ENCODE data around the gene FRZB.

Gene FRZB

DNA sequence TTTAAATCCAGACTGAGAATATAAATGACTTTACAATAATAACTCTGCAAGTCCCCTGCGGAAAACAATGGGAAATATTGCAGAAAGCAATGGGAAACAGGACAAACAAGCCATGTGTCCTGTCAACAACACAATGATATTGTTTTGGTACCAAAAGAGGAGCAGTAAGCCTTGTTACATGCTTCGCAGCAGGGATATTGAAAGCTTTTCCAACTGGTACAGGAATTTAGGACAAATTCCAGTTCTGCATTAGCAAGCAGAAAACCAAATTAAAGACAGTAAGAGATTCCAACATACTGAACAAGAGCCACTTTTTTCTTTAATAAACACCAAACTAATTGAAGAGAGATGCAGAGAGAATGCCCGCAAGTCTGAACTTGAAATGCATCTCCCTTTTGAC is 30.0 kb downstream of the FRZB start:
- peak; percentile 64 for DNase-seq (ENCODE audit: low spot score)

DNA sequence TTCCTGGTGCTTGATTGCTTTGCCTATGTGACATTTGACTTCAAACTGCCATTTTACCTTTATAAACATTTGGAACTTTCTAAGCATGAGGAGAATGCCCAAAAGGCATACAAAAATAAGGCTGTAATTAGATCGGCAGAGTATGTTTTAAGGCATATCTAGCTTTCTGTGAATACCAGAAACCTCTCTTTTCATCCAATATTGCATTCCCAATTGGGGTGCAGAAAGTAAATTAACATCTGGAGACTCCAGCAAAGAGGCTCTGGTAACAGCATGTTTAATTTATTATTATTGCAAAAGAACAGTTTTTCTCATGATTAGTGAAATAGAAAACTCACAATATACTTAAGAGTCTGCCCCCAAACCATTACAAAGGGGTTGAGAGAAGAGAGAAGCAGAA is 32.1 kb downstream of the FRZB start:
- DNase-seq (ENCODE audit: low spot score) = no peak

DNA sequence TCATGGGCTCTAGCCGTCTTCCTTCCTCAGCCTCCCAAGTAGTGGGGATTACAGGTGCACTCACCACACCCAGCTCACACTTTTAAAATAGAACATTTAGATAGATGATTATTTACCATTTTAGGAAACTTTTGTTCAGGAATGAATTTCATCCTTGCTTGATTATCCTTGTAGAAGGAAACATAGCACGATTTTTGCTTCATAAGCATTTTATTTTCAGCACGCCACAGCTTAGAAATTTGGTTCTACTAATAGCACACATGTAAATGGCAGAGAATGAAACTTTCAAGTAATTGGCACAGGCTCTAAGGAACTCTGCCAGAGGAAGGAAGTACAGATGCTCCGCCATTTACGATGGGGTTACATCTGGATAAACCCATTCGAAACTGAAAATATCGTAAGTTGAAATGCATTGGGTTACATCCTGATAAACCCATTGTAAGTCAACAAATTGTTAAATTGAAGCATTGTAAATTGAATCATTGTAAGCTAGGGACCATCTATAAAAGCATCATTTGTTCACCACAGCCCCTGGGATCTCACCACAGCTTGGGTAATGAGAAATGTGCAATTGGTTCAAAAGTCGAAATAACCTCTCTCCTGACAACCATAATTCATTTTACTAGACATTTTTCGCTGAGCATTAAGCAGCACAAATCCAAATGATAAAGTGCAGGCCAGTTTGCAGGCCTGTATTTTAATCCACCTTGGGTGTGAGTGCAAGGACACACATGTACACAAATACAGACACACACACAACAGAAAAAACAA is 33.2 kb downstream of the FRZB start:
- no peak for DNase-seq (ENCODE audit: low spot score)

DNA sequence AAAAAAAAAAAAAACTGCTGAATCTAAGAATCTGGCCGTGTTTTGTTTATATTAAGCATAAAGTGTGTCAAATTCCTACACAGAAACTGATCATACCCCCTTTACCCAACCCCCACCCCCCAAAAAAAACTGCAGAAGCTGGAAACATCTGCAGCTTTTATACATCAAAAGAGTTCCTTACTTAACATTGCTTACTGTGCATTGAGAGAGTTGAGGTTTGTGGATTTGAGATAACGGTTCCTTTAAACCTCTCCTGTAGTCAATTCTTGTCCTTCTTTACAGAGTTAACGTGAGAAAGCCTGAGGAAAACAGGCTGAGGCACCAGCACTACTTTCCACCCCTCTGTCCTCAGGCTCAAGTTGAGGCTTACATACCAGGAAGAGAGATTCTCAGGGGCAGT is 34.5 kb downstream of the FRZB start:
- no peak for DNase-seq (ENCODE audit: low spot score)

DNA sequence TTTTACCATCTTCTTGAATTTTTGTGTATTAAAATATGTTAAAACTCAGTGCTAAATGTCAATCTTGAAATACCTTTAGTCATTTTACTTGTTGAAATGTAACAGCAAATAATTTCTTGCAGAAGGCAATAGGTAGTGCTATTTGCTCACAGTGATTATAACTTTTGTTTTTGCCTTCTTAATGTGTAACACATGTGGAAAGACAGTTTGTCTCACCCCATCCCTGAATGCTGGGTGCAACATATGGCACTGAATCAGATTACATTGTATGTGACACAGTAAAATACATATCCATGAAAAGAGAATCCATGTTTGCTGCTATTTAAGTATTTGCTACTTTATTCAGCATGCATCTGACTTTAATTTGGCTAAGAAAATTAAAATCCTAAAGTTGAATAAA is 35.3 kb downstream of the FRZB start:
- DNase-seq (ENCODE audit: low spot score) = no peak

DNA sequence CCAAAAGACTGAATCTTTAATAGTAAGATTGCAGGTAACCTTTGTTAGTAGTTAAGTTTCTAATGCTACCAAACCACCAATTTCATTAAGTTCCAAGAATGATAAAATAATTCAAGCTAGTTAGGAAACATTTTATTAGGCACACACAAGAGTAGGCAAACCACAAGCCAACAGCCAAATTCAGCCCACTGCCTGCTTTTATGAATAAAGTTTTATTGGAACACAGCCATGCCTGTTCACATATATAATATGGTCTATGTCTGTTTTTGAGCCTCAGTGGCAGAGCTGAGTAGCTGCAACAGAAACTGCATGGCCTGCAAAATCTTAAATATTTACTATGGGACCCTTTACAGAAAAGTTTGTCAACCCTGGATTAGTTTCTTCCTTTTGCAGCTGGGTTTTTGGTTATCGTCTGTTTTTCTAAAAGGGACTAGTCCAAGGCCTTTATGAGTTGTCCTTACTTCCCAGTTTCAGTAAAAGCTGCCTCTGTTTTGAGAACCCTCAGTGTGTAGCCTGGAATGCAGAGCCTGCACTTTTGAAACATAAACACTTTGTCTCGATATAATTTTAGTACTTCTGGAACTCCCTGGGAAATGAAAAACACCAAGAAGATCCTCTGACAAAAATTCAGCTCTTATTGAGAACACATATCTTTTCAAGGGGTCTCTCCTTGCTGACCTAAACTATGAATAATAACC is 39.1 kb downstream of the FRZB start:
- no peak for DNase-seq (ENCODE audit: low spot score)

DNA sequence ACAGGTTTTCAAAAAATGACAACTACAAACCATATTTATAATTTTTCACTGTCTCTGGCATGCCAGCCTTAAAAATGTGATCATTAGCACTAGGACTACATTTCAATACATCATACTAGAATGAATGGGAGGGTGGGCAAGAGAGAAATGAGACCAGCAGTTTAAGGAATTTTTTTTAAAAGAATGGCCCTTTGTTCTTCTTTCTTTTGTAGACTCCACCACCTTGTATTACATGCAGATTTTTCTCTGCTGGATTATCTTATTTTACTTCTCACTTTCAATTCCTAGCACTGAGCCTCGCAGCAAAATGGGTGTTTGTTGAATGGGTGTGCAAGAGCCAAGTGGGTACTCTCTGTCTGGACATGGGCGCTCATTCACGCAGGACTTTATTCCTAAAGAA is 39.9 kb downstream of the FRZB start:
- no peak for DNase-seq (ENCODE audit: low spot score)

DNA sequence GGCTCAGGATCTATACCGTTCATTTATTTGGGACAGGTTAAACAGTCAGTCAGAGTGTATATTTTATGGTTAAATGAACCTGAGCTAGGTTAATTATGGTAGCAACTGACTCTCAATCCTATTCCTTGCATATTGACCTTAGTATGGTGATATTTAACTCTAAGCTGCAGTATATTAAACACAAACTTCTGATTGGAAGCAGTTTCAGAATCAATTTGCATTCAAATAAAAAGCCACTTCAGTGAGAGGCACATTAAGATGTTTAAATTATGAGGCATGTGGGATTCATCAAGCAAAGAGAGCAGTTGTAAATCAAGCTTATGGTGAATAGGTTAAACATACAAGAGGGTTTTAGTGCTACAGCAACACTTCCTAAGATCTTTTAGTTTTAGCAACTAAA is 40.4 kb downstream of the FRZB start:
- DNase-seq (ENCODE audit: low spot score) = no peak

DNA sequence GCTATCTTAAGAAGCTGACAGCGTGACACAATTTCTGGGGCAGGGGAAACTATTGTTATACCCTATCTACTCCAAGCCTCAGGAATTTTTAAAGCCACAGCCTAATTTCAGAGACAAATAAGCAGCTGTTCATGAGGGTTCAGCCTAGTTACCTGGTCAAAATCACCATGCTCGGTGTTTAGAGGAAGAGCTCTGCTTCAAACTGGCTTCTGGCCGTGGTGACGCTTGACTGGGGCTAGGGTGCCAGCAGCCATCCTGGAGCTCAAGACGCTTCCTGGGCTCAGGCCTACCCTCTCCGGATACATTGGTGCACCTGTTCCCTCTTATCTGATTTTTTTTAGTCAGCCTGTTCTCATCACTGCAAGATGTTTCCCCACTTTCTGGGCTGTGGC is 41.7 kb downstream of the FRZB start:
- DNase-seq (ENCODE audit: low spot score) = peak; percentile 40

DNA sequence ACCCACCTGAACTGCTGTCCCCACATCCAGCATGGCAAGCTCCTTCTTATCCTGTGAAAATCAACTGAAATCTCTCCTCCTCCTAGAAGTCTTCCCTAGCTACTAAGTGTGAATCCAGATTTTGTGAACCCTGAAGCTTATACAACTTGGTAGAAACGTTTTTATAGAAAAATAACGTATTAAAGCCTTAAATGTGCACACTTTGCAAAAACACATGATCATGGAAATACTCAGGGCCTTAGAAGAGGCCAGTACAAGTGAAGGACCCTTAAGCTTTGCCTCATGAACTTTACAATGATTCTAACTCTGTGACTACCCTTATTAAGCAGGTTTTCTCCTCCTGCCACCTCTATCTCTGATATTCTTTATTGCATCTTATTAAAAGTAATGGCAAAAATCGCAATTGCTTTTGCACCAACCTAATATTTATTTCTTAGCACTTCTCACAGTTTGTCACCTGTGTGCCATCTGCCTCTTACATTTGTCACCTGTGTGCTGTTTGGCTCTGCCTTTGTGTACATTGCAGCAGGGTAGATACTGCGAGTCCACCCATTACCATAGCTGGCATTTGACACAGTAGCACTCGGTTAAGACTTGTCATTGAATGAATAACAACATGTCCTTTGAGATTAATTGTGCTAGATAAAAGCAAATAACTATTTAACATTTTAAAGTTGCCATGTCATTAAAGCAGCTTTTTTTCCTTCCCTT is 42.2 kb downstream of the FRZB start:
- peak; percentile 65 for DNase-seq (ENCODE audit: low spot score)

DNA sequence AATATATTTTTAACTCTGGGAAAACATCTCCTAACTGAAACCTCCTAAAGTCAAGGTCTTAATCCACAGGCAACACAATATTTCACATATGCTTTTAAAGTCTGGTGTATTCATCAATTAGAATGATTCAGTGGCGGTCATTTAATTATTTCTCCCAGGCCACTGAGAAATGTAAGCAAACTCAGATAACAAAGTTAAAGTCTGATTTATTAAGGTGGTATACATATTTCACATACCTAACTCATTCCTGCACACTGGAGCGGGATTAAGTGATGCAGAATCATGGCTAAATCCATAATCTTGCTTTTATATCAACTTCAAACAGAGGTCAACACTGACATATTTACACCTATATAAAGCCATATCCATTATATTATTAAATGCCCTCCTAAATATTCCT is 43.7 kb downstream of the FRZB start:
- no peak for DNase-seq (ENCODE audit: low spot score)

DNA sequence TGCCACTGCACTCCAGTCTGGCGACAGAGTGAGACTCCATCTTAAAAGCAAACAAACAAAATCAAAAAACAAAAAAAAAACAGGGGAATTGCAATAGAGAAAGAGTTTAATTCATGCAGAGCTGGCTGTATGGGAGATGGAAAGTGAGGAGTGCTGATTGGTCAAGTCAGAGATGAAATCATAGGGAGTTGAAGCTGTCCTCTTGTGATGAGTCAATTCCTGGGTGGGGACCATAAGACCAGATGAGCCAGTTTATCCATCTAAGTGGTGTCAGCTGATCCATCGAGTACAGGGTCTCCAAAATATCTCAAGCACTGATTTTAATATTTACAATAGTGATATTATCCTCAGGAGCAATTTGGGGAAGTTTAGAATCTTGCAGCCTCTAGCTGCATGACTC is 45.3 kb downstream of the FRZB start:
- no peak for DNase-seq (ENCODE audit: low spot score)

DNA sequence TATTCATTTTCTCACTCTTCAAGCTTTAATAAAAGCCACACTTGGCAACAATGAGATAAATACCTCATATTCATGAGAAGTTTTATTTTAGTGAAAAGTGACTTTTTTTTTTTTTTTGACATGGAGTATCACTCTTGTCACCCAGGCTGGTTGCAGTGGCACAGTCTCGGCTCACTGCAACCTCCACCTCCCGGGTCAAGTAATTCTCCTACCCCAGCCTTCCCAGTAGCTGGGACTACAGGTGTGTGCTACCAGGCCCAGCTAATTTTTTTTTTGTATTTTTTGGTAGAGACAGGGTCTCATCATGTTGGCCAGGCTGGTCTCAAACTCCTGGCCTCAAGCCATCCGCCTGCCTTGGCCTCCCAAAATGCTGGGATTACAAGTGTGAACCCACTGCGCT is 47.0 kb downstream of the FRZB start:
- DNase-seq (ENCODE audit: low spot score) = no peak

DNA sequence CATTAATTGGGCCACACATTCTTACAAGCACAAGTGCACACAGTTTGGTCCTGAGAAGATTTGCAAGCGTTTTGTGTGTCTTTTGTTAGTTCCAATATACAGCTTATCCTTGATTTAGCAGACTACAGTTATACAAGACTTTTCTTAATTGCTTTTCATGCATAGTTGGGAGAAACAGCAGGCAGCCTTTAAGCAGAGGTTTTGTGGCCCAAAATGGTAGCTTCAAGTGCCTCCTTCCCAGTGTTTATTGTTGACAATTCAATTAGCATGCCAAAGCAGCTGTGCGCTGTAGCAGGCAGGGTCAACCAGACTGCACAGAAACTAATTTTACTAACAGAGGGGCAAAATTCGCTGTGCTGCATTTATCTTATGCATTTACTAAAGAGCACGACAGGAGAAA is 47.5 kb downstream of the FRZB start:
- DNase-seq (ENCODE audit: low spot score) = no peak

DNA sequence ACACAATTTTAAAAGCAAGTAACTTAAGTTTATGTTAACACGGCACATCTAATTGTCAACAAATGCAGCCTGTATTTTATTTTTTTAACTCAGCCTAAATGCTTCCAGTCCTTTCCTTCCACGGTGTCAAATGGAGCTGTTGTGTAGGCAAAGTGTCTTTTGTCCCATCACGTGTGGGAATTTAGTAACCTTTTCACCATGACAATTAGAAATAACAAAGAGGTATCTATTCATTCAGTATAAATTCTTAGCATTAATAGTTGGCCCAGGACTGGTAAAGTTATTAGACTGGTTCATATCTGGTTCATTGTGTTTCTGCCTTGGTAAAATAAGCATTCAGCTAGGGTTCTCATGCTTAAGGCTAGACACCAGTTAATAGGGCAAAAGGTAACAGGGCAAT is 47.9 kb downstream of the FRZB start:
- no peak for DNase-seq (ENCODE audit: low spot score)

DNA sequence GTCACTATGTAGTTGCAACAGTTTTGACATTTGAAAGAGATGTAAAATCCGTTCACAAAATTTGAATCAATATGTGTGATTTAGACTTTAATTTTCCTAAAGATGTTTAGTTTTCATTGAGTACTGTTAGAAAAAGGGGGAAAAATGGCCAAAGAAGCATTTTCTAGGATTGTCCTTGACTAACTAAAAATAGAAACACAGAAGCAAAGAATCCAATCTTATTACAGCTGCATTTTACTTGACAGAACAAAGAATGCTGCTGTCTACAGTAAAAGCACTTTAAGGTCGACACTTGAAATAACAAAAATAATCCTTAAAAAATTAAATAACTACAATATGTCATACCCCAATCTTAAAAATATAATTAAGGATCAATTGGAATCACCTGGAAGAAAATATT is 48.9 kb downstream of the FRZB start:
- no peak for DNase-seq (ENCODE audit: low spot score)

DNA sequence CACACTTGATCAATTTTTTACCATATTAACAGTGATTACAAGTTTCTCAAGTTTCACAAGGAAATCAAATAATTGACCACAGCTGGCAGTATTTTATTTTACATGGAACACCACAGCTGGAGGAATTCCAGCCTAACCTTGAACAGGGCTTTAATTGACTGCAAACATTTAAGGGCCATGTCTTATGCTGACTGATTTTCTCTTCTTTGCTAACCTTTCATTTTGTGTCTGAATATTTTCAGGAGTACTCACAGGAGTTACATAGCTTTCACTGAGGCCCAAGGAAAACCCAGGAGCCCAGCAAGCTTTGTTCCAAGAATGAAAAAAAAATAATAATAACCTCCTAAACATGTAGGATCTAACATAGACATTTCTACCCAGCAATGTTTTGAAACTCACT is 49.6 kb downstream of the FRZB start:
- DNase-seq (ENCODE audit: low spot score) = no peak

DNA sequence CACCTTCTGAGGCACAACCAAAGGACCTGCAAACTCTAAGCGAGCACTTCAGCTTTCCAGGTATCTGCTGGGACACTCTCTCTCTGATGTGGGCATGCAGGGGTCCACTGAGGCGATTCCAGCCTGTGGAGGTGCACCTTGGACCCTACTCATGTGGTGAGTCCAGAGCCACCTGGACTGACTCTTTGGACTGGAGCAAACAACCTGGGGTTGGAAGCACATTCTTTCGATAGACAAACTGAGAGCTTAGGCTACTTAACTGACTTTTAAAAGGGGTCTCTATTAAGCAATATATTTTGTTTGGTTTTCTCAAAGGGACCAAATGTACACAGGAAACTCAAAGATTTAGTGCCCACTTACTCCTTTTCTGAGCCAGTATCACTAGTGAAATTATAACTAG is 51.6 kb downstream of the FRZB start:
- no peak for DNase-seq (ENCODE audit: low spot score)

DNA sequence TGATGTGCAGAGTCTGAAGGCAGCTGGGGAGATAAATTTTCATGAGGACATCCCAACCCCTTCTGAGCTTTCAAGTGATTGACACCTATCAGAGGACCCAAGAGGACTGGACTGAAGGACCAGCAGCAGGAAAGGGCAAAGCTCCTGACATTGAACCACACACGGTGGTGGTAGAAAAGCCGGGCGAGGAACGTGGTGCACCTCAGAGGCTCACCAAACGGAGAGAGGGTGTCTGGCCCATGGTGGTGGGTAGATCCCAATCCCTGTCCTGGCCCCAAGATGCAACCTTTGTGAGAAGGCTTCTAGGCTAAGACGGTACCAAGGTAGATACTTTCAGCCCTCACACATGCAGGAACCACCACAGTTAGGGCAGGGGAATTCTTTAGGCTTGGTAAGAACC is 52.1 kb downstream of the FRZB start:
- no peak for DNase-seq (ENCODE audit: low spot score)

DNA sequence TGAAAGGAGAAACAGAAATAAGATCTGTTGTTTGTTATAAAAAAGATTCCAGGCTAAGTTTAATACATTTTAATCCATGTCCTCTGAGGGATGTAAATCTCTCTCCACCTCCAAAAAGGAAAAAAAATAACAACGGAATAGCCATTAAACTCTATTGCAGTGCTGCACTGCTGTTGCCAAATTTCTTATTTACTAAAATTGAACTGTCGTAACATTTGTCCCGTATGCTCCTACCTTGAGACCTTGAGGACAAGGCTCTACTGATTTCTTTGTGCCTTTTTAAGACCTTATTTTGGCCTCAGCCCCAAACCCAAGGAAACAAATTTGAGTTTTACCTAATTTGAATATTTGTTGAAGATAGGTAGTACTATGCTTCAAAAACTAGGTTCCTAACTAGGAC is 56.4 kb downstream of the FRZB start:
- DNase-seq (ENCODE audit: low spot score) = no peak

DNA sequence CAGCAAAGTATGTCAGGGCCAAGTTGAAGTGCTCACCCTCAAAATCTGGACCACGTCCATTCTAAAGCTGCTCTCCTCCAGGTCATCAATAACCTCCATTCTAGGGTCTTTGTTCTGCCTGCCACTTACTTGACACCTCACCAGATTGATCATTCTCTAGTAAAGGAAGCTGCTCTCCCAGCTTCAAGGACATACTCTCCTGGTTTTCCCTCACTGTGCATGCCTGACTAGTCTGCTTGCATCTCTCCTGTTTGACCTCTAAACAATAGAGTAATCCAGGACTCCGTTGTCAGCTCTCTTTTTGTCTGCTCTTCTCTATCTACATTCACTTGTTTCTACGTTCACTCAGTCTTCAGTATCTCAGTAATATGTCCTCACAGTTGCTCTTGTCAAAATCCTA is 59.1 kb downstream of the FRZB start:
- DNase-seq (ENCODE audit: low spot score) = no peak

DNA sequence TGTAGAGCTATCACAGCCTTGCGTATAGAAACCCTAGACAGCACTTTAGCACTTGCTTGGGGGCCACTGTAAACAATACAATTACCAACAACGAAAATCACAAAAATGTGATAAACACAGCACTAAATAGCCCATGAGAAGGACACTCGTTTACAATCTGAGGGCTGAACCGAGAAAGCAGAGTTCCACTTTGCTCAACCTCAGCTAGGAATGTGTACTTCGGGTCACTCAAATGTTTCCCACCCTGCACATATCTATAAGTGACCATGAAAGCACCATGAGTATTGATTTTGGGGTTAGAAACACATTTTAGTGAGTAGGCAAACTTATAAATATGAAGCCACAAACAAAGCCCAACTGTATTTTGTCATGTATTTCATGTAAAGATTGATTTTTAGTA is 62.3 kb downstream of the FRZB start:
- DNase-seq (ENCODE audit: low spot score) = no peak

DNA sequence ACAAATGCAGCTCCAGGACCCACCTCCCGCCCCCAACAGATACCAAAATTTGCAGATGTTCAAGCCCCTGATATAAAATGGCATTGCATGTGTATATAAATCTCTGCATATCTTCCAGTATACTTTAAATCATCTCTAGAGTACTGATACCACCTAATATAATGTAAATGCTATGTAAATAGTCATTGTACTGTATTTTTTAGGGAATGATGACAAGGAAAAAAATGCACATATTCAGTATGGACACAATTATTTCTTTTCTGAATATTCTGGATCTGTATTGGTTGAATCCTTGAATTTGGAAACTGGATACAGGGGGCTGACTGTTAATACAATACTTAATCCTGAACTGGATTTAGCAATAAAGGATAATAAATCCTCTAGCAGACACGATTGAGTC is 67.7 kb downstream of the FRZB start:
- no peak for DNase-seq (ENCODE audit: low spot score)
